NCI-H187 (cell line): ENCODE results near the gene MPHOSPH9.
A peak's percentile ranks its signal among the peaks of the same experiment; 100 is the strongest.
"Not testable (repeated sequence)": the region's sequence is repeated elsewhere in the genome, so short reads cannot be mapped to it uniquely, and the experiment has no call there.

Experiments used
- DNase-seq, 2 experiments: peaks; one replicate each; lab custom pipeline; 2025; lab: John Stamatoyannopoulos, UW

The MPHOSPH9 gene

DNA sequence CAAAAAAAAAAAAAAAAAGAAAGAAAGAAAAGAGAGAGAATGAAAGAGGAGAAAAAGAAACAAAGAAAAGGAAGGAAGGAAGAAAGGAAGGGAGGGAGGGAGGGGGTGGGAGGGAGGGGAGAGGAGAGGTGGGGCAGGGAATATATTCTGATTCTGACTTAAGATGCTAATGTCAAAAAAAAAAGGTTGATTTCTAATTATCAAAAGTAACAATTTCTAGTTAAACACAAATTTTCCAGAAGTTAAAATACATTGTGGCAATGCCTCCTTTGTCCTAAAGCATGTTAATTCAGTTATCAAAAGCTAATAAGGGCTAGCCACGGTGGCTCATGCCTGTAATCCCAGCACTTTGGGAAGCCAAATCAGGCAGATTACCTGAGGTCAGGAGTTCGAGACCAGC is 7.5 kb downstream of the MPHOSPH9 start:
- no peak for DNase-seq

DNA sequence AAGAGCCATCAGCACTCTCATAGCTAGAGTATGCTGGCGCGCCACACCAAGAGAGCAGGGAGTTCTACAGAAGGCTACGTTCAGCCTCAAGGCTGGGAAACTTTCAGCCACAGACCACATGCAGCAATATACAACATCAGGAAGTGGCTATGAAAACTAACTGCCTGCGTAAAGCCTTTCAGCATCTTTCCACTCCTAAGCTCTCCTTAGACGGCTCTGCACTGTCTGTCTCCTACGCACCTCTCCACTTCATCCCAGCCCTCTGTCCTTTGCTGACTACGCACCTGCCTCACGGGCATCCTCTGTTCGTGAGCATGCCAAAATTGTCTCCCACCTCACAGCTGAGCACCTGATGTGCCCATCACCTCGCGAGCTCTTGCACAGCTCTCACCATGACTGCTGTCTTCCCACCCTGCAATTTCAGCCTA is 9.7 kb downstream of the MPHOSPH9 start:
- DNase-seq = no peak

- not testable (repeated sequence) for DNase-seq
Measured at GRCh38 chr12:123207815-123208214, 25.1 kb downstream of the MPHOSPH9 start.

GRCh38 chr12:123206794-123207193 is 26.1 kb downstream of the MPHOSPH9 start:
- not testable (repeated sequence) for DNase-seq

- no peak for DNase-seq
Measured at GRCh38 chr12:123200414-123200813, 32.5 kb downstream of the MPHOSPH9 start.

- DNase-seq = no peak
Measured at GRCh38 chr12:123199936-123200335, 33.0 kb downstream of the MPHOSPH9 start.

GRCh38 chr12:123187637-123188036 is 45.3 kb downstream of the MPHOSPH9 start:
- DNase-seq = no peak

- DNase-seq = no peak
Measured at GRCh38 chr12:123180171-123180570, 52.8 kb downstream of the MPHOSPH9 start.

DNA sequence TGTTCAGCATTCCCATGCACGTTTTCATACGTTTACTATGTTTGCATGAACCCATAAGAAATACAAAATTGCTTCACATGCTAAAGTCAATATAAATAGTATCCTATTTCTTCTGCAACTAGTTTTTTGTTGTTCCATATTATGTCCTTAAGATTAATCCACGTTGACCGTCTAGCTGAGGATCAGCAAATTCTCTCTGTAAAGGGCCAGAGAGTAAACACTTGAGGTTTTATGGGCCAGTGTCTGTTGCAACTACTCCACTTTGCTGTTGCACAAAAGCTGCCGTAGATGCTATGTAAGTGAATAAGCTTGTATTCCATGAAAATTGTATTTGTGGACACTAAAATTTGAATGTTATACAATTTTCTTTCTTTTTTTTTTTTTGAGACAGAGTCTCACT is 61.0 kb downstream of the MPHOSPH9 start:
- no peak for DNase-seq

GRCh38 chr12:123167329-123167728 is 65.6 kb downstream of the MPHOSPH9 start:
- no peak for DNase-seq

- peak in 1 of 2 experiments; percentile 31 for DNase-seq
Measured at GRCh38 chr12:123165537-123165936, 67.4 kb downstream of the MPHOSPH9 start.

- no peak for DNase-seq
Measured at GRCh38 chr12:123164710-123165261, 68.2 kb downstream of the MPHOSPH9 start.

GRCh38 chr12:123164222-123164621 is 68.7 kb downstream of the MPHOSPH9 start:
- DNase-seq = peak; percentile 26 to 46

GRCh38 chr12:123163227-123163626 is 69.7 kb downstream of the MPHOSPH9 start:
- DNase-seq = no peak

- DNase-seq = no peak
Measured at GRCh38 chr12:123160801-123161487, 72.0 kb downstream of the MPHOSPH9 start.

GRCh38 chr12:123153906-123154305 is 79.0 kb downstream of the MPHOSPH9 start:
- no peak for DNase-seq

DNA sequence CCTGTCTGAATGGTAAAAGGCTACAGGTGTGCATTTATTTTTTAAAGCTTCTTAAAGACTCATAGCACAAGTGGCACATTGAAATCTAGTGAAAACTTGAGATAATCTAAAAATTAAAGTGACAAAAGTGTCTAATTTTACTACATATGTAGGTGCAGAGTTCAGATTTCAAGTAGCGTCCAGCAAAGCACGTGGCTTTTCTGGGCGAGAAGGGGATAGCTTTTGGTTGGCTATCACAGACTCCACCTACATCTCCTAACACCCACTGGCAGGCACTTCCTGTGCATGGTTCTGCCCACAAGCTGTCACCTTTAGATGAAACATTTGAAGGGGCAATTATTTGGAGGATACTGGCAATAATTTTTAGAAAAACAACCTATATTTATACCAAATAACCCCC is 80.1 kb downstream of the MPHOSPH9 start:
- DNase-seq = no peak

DNA sequence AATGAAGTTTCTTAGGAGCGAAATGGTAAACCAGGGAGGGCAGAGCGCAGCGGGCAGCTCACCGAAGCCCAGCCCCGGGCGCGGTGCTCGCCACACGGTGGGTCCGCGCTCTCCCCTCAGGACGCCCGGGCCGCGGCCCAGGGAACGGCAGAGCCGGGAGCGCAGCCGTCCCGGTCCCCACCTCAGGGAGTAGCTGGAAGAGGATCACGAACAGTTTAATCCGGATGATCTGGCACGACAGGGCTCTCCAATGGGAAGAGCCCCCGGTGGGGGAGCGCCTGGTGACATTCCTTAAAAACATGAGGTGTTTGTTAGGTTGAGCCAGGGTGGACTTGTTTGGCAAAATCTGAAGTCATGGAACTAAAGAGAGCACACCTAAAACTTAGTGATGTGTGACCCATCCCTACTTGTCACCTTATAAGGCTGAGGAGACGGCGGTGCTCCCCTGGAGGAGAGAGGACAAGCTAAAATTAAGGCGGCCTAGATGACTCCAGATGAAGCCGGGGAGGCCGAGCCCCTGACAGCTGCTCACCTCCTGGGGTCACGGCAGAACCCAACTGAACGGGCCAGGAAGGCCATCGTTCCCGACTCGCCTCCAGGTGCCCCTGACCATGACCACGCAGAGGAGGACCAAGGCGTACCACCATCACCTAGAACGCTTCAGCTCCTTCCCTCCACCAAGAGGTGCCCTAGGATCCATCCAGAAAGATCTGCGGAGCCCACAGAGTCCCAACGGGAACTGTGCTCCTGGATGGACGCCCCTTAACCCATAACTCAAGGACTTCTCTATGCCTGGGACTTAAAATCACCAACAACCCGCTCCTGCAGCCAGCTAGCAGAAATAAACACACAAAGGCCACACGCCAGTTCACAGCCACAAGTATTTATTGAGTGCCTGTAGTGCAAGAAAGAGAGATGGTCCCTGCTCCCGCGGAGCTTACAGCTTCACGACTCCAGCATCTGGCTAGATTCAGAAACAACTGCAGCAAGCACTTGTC is 81.2 kb downstream of the MPHOSPH9 start:
- peak in 1 of 2 experiments; percentile 38 for DNase-seq

- peak in 1 of 2 experiments; percentile 39 for DNase-seq
Measured at GRCh38 chr12:123150744-123151456, 82.0 kb downstream of the MPHOSPH9 start, which contains the start of gene PITPNM2. PITPNM2 (minus strand) TSS chr12:123151090; CDS start chr12:123034590, 116,500 bp downstream.

DNA sequence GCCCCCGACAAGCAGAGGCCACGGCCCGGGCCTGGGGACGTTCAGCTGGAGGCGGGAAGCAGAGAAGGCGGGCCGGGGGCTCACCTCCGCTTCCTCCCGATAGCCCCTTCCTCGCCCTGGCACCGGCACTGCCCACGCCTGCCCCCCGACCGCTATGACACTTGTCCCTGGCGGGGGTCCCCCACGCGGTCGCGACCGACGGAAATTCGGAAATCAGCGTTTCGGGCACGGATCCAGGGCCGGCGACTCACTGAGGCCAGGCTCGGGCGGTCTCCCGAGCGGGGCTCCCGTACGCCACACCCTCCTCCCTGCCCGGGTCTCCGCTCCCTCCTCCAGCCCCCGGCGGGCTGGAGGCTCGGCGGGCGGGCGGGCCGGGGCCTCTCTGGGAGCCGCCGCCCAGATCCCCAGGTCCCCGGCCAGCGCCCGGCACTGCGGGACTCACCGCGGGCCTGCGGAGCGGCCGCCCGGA is 82.6 kb downstream of the MPHOSPH9 start:
- DNase-seq = no peak

DNA sequence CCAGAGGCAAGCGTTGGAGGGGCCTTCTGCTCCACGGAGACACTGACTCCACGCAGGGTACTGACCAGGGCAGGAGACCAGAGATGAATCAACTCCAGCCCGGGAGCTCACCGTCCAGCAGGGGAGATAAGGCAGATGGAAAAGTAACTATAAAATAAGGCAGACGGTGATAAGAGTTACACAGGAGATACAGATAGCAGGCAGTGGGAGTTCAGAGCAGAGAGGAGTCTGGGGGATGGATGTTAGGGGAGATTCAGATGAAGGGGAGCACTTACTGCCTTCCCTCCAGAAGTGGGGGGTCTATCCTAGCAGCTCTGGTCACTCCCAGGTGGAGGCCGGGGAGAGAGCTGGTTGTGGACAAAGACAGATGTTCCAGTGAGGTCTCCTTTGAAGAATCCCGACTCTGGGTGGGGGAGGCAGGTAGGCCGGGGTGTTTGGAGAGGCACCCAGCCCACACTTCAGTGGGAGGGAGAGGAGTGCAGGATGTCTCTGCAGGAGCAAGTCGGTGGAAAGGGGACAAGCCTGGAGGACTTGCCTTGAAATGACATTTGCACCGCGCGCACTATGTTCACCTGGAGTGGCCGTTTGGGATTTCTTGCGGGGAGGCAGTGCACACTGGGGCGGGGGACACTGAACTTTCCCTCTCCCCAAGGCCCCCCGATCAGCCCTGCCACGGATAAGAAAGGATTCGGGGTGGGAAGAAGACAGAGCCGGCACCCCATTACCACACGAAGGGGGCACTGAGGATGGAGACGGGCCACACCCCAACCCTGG is 83.3 kb downstream of the MPHOSPH9 start:
- DNase-seq = no peak
